HG03103 (cell line): ENCODE data around the gene TIE1.

ENCODE experiments used
- ATAC-seq: cut with Tn5 transposase; IDR thresholded peaks from one replicate; pipeline ENCODE4 v1.9.1; 2021; ENCODE audit warnings: low read depth; ENCODE audit not compliant: unreplicated experiment

TIE1 gene

DNA sequence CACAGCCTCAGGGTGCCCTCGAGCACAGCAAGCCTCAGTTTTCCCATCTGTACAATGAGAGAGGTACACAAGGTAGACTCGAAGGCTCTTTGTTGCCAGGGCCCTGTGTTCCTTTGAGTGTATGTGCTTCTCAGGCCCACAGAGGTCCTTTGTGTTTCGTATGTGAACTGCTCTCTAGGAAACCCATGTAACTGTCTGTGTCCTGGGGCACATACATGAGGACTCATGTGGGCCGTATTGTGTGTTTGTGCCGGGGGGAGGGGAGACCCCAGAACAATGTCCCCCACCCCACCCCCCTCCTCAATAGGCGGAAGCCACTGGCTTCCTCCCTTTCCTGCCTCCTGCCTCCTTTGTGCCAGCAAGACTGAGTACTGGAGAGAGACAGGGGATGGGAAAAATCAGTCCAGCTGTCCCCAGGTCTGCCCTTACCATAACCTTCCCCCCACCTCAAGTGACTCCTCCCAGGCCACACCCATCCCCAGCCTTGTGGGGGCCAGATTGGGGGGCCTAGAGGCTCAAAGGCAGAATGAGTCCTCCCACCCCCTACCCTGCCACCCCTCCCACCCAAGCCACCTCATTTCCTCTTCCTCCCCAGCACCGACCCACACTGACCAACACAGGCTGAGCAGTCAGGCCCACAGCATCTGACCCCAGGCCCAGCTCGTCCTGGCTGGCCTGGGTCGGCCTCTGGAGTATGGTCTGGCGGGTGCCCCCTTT lies at the start of gene TIE1:
TSS of gene TIE1 (plus strand) at position 605 of the 717 bp plus-strand sequence. CDS start at position 695, 90 bp downstream.
- ATAC-seq = no peak

DNA sequence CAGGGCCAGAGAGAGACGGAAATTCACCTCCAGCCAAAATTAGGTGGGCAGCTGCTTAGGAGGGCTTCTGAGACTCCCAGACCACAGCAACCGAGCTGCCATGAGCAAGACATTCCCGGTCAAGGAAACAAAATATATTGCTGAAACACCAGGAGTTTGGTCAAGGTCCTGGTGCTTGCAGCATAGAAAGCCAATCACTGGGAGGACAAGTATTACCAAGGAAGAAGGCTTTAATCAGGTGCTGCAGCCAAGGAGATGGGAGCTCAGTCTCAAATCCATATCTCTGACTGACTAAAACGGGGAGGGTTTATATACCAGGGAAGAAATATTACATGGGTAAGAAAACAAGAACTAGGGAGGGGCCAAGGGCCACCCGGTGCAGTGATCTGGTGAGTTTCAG lies 49.8 kb upstream of the TIE1 start:
- ATAC-seq = no peak

- no peak for ATAC-seq
Observed at GRCh38 chr1:43252225-43252624, 48.6 kb upstream of the TIE1 start.

DNA sequence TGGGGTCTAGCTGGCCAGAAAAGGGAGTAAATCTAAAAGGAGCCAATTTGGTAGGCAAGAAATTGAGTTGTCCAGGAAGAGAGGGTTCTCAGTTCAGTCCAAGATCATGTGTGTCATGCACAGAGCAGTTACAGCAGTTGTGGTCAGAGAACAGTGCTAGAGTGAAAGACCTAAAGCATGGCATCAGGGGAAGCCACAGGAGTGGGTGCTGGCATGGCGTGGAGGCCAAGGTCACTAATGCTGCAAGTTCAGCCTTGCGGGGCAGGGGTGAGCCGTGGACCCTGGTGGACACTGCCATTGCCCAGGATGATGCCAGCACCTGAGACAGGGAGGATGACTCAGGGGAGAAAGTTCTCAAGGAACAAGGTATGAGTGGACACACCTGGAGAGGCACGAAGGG lies 47.6 kb upstream of the TIE1 start:
- no peak for ATAC-seq

DNA sequence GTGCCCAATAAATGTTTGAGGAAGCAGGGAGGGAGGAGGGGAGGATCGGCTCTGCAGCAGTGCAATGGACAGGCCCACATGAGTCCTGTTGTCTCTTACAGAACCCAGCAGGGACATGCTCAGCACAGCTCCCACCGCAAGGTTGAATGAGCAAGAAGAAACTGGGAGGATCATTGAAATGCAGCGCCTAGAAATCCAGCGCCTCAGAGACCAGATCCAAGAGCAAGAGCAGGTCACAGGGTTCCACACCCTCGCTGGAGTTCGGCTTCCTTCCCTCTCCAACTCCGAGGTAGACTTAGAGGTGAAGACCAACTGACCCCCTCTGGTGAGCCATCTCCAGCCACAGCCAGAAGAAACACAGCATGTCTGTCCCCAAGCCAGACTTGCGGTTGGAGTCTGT lies 46.9 kb upstream of the TIE1 start:
- no peak for ATAC-seq

GRCh38 chr1:43255438-43256210 lies 45.2 kb upstream of the TIE1 start:
- no peak for ATAC-seq

DNA sequence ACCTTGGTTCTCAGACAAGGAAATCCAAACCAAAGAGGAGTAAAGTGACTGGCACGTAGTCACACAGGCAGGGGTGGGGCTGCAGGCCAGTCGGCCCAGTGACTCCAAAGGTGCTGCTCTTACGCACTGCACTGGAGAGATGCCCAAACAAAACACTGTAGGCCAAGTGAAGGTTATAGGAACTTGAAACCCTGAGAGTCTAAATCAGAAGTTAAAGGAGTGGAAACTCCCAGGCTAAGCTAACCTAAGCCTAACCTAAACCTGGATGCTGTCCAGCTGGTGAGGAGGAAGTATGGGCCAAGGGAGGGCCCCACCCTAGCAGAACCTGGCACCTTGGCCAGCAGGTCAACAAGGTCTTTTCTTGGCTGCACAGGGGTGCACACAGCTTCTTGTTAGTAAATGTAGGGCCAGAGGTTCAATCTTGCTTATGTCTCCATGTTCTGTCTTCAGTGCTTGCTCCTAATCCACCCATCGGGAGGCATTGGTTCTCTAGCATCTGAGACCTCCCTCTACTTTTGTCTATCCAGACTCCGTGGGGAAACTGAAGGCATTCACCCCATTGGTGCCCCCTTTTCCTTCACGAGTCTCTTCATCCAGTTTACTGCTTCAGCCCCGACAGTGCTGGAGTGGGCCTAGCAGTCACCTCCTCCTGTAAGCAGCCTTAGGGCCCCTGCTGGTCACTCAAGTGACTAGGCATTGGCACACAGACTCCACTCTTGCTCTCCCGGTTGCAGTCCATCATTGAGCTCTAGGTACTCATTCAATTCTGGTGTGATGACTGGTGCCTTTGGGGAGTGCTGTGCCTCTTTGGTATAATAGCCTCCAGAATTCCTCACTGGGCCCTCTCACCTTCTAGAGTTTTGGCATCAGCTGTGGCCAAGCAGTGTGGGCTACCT lies 43.9 kb upstream of the TIE1 start:
- no peak for ATAC-seq

GRCh38 chr1:43258370-43258769 lies 42.4 kb upstream of the TIE1 start:
- ATAC-seq = no peak

GRCh38 chr1:43265431-43265830 lies 35.4 kb upstream of the TIE1 start:
- no peak for ATAC-seq

- ATAC-seq = no peak
Observed at GRCh38 chr1:43266881-43267280, 33.9 kb upstream of the TIE1 start.

- no peak for ATAC-seq
Observed at GRCh38 chr1:43267291-43267805, 33.4 kb upstream of the TIE1 start.

GRCh38 chr1:43267818-43268425 lies 32.9 kb upstream of the TIE1 start:
- no peak for ATAC-seq

DNA sequence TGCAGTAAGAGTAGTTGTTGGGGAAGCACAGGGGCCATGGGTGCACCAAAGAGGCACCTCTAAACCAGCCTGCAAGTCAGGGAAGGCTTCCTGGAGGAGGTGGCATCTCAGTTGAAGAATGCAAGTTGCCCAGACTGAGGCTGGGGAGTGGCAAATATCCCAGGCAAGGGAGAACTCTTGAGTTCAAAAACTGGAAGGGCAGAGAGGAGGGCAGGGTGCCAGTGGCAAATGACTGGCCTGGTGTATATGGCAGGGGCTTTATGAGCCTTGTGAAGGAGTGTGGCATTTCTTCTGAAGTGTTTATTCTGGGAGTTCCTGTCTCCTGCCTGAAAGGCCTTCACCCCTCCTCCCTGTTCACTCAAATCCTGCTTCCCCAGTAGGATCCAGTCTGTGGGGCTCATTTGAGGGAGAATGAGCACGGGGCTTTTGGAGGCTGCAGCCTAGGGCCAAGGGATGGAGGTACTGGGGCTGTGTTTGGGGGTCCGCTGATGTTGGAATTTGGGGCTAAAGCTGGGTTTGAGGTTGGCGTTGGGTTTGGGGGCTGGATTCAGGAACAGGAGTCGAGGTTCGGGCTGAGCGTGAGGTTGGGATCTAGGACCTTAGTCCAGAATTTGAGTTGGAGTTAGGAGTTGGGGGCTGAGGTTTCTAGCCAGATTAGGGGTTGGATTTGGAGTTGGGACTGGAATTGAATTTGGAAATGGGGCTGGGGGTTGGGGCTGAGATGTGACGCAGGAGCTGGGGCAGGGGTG lies 31.0 kb upstream of the TIE1 start, which contains the start of gene TMEM125:
TSS of gene TMEM125 (plus strand) at position 357 of the 749 bp plus-strand sequence. CDS start 2,740 bp downstream, outside the sequence.
- ATAC-seq = no peak

DNA sequence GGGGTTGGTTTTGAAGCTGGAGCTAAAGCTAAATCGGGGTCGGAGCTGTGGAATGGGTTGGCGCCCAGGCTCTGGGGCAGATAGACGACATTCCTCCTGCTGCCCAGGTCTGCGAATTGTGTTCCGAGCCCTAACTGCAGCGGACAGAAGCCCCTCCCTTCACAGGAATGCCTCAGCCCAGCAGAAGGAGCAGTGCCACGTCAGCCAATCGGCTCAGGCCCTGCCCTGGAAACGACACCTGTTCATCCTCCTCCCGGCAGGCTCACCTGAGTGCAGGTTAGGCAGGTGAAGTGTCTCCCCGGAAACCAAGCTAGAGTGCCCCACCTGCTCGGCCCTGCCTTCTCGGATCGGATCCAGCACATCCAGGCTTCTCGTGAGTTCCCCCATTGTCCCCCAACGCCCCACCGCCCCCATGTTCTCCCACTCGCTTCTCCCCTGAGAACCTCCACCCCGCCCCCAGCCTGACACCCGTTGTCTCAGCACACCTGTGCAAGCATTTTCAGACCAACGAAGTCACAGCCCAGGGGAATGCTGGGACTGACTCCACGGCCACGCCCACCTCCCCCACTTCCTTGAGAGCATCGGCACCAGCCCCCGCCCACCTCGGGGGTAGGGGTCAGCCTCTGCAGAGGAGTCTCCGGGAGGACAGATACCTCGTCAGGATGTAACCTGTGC lies 30.2 kb upstream of the TIE1 start:
- ATAC-seq = no peak

- no peak for ATAC-seq
Observed at GRCh38 chr1:43271186-43272118, 29.3 kb upstream of the TIE1 start.

GRCh38 chr1:43272161-43272560 lies 28.6 kb upstream of the TIE1 start:
- ATAC-seq = no peak

DNA sequence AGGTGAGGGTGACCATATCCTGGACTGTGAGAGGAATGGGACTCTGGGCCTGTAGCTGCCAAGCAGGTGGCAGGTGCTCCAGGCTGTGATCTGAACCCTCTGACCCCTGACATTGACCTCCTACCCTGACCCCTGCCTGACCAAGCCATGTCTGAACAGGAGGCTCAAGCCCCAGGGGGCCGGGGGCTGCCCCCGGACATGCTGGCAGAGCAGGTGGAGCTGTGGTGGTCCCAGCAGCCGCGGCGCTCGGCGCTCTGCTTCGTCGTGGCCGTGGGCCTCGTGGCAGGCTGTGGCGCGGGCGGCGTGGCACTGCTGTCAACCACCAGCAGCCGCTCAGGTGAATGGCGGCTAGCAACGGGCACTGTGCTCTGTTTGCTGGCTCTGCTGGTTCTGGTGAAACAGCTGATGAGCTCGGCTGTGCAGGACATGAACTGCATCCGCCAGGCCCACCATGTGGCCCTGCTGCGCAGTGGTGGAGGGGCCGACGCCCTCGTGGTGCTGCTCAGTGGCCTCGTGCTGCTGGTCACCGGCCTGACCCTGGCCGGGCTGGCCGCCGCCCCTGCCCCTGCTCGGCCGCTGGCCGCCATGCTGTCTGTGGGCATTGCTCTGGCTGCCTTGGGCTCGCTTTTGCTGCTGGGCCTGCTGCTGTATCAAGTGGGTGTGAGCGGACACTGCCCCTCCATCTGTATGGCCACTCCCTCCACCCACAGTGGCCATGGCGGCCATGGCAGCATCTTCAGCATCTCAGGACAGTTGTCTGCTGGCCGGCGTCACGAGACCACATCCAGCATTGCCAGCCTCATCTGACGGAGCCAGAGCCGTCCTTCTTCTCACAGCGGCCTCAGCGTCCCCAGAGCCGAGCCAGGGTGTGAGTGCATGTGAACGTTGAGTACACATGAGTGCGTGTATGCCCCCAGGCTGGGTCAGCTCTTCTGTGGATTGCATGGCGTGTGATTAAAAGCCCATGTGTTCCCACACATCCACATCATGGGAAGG lies 27.9 kb upstream of the TIE1 start:
- ATAC-seq = no peak
